Measurements from ENCODE around the gene FADS2. TPM values are rescaled to one million over a fixed set of nuclear protein-coding genes. Genes with fewer than 3 reads are reported as not detected.

The FADS2 gene
- total RNA-seq, 4 donors from 2014 or later = 7.8 to 40.1 (median 16.2) TPM

DNA sequence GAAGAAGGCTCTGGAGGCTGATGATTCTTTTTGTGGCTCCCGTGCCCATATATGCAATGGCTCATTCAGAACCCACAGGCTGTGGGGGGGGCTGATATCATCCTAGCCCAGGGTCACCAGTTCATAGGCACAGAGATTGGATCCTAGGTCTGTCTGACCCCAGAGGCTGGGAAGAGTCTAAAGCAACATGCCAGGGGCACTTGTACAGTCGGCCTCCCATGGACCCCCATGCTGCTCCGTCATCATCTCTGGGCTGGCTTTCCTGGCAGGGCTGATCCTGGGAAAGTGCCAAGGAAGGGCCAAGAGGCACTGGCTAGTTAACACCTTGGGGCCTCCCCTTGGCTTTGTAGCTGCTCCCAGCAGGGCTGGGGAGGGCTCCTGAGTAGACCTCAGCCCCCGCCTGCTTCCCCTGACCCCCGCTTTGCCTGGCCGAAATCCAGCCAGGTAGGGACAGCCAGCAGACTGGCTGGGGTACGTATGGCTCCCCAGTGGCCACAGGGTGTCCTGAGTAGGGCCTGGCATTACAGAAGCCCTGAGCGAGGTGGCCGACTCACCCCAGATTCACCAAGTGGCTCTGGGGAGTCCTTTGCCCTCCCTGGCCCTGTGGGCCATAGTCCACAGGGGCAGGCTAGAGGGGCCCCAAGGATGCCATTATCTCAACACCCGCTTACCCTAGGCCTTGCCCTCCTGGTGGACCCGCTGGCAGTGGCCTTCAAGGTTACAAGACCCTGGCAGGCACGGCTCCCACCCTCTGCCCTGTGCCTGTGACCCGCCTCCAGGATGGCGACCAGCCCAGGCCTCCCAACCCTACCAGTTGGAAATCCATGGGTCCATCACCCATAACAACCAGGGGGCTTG is 40.7 kb downstream of the FADS2 start:
- ATAC-seq (ENCODE audit: low FRiP score) (no peak), DNase-seq (ENCODE audit: low spot score) (no peak)
- TF ChIP-seq, protein P1, sequence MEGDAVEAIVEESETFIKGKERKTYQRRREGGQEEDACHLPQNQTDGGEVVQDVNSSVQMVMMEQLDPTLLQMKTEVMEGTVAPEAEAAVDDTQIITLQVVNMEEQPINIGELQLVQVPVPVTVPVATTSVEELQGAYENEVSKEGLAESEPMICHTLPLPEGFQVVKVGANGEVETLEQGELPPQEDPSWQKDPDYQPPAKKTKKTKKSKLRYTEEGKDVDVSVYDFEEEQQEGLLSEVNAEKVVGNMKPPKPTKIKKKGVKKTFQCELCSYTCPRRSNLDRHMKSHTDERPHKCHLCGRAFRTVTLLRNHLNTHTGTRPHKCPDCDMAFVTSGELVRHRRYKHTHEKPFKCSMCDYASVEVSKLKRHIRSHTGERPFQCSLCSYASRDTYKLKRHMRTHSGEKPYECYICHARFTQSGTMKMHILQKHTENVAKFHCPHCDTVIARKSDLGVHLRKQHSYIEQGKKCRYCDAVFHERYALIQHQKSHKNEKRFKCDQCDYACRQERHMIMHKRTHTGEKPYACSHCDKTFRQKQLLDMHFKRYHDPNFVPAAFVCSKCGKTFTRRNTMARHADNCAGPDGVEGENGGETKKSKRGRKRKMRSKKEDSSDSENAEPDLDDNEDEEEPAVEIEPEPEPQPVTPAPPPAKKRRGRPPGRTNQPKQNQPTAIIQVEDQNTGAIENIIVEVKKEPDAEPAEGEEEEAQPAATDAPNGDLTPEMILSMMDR (IDR thresholded peaks at IDR 0.05) = no peak

DNA sequence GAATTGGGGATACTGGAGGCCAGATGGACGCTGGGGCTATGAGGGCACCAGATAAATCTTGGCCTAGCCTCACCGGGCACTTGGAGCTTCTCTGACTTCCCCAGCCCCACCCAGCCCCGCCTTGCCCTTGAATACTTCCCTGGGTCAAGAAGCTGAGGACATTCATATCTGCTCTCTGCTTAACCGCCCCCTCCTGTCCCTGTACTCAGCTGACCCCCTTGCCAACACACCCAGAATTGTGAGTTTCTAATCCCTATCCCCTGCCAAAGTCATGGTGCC is 41.3 kb downstream of the FADS2 start:
- no peak for ATAC-seq (ENCODE audit: low FRiP score)
- DNase-seq (ENCODE audit: low spot score) = no peak
- TF ChIP-seq, protein P1 (IDR thresholded peaks at IDR 0.05) = no peak

DNA sequence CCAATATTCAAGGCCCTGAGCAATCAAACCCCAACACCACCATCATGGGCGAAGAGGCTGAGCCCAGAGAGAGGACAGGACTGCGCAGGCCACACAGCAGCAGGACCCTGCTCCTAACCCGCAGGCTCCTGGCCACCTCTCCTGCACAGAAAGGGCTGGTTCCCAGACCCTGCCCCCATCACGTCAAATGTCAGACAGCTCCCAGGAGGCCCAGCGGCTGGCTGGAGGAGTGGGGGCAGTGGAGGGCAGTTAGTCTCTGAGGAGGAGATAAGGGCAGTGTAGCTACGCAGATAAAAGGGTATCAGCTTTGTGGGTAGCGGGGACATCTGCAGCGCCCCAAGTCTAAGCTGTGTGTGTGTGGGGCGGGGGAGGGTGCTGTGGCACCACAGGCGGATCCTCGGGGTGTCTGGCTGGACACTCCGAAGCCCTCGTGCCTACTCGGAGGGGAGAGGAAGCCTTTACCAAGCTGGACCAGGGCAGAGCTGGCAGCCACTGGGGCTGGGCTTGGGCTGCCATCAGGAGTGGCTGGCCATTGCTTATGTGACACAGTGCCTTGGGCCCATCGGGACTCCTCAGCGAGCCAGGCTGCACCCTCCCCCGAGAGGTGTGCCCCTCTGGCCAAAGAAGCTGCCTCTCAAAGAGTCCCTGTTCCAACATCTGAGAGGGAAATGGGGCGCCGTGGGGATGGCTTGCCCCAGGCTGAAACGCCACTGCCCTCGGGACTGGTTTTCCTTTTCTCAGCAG is 41.8 kb downstream of the FADS2 start:
- DNase-seq (ENCODE audit: low spot score) (no peak), ATAC-seq (ENCODE audit: low FRiP score) (no peak)
- TF ChIP-seq, protein P1 (IDR thresholded peaks at IDR 0.05) = no peak

DNA sequence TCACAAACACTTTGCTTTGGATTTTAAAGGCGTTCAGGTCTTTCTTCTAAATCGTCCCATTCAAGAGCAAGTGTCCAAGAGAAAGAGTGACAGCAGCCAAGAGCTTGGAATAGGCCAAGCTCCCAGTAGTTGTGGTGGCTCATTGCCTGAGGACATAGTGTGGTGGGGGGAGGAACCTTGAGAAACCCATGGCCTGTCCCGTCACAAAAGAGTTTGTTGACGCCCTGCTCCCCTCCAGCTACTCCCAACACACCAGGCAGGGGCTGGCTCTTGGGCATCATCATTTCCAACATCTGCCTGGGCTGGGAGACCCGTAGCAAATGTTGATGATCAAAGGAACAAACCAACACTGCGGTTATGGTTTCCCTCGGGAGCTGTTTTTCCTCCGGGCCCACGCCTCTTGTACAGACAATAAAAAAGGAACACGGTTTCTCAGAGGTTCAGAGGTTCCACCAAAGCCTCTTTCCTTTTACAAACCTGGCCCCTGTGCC is 42.5 kb downstream of the FADS2 start:
- no peak for DNase-seq (ENCODE audit: low spot score)
- TF ChIP-seq, protein P1 (IDR thresholded peaks at IDR 0.05) = no peak
- no peak for ATAC-seq (ENCODE audit: low FRiP score)

DNA sequence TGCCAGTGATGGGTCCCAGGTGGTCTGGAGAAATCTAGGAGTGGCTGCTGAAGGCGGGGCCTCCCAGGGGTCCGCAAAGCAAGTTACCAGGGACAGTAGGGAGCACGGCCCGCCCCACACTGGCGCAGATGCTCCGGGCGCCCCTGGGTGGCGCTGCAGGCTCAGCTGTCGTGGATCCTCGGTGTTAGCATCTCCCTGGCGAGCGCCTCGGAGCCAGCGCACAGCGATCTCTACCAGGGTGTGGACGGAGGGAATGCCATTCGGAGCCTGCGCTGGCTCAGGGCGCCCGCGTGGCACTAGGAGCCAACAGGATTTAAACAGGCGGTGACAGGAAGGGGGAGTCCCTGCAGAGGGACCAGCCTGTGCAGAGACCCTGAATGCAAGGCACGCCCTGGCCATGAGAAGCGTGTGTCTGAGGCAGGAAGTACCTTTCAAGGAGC is 43.1 kb downstream of the FADS2 start:
- DNase-seq (ENCODE audit: low spot score) (peak; percentile 40), ATAC-seq (ENCODE audit: low FRiP score) (peak; percentile 85)
- TF ChIP-seq, protein P1 (IDR thresholded peaks at IDR 0.05) = peak in 2 of 3 donors; percentile 40 to 59

DNA sequence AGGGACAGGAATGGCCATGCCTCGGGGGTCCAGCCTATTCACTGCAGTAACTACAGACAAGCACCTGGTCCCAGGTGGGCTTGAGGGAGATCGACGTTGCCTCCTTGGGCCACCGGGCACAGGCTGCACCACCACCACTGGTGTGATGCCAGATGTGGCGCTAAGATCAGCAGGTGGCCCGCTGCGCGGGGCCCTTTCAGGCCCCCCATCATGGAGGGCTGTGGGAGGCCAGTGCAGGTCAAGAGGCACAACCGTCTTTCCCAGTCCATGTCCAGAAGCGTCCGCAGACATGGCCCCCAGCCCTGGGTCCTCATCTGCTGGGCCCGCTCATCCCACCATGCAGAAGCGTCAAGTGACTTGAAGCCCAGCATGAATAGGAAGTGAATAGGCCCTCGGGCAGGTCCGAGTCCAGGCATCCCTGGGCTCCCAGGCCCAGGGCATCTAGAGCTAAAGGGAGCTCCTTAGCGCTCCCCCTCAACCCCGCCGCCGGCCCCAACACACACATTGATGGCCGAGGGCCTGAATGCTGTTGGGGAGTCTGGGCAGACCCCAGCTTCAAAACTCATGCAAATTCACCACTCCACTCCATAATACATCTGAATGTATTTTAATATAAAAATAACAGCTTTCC is 45.0 kb downstream of the FADS2 start:
- DNase-seq (ENCODE audit: low spot score) (no peak), ATAC-seq (ENCODE audit: low FRiP score) (no peak)
- TF ChIP-seq, protein P1 (IDR thresholded peaks at IDR 0.05) = no peak

Data from omental fat pad (tissue), 4 donors.